Posterior cingulate gyrus (tissue), 11 donors: ENCODE data around the gene PFN1.

Experiments
- DNase-seq, 10 donors: peaks; one replicate each; pipeline versions ENCODE4 v3.0.0 to v3.0.0-alpha.2; 2020 to 2021; ENCODE audit warnings: mixed read lengths in 3 of 10
- intact Hi-C: fragments of 100-400 bp; cut with DNase I; formaldehyde crosslinking; loops from one replicate; pipeline ENCODE4 v1.15.1; 2023

PFN1 gene

DNA sequence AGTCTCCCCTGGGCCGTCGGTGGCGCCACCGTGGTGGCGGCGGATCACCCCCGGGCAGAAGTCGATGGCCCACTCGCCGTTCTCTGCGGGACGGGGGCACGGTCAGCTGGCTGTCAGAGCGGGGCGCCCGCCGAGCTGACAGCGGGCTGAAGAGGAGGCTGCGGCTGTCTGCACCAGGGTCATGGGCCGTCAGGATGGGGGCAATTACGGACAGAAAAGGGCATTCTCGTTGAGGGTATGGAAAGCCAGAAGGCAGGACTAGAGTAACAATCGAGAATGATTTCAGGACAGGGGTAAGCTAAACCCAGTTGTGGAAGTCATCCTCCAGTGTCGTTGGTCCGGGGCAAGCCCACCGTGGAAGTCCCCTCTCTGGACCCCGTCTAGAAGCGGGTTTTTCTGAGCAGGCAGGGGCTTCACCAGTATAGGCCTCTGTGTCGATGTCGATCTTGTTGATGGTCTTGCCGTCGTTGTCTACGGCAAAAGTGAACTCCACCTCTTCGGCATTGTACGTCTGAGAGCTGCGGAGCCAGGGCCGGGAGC lies 47.2 kb downstream of the PFN1 start:
- intact Hi-C loops, result loop anchor here (5.0 to 10.0 kb wide), 3 partner anchors 64 to 169 kb away; partner anchors contain the start of genes GLTPD2, MED11, SPAG7 and VMO1
- DNase-seq, result peak in 1 of 10 donors; percentile 58

DNA sequence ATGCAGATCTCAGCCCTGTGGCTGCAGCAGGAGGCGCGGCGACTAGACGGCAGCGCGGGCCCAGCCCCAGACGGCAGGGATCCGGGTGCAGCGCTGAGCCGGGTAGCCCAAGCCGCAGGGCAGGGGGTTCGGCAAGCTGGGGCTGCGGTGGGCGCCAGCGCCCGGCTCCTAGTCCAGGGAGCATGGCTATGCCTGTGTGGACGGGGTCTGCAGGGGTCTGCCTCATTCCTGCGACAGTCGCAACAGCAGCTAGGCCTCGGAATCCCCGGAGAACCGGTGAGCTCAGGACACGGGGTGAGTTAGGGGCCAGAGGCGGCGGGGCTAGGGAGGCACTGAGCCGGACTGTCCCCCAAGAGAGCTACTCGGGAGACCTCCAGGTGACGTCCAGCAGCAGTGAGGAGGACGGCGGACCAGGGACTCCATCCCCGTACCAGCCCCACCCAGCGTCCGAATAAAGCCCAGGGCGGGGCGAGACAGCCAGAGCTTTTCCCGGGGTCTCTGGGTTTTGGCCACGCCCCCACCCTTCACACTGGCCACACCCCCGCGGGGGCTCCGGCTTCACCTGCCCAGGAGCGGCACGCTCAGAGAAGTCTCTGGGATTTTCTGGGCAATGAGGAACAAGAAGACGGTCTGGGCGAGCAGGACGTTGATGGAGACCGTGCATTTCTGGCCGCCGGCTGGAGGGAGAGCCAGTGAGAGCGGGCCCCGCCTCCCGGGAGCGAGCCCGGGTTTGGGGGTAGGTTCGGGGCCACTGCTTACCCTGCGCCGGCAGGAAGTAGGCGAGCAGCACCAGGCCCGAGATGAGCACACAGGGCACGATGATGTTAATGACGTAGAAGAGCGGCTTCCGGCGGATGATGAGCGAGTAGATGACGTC lies 47.9 kb downstream of the PFN1 start:
- intact Hi-C loops, result loop anchor here (5.0 to 10.0 kb wide), 3 partner anchors 64 to 168 kb away; partner anchors contain the start of genes GLTPD2, MED11, SPAG7 and VMO1
- DNase-seq, result peak in 3 of 10 donors; percentile 67 to 83 (median 81)

DNA sequence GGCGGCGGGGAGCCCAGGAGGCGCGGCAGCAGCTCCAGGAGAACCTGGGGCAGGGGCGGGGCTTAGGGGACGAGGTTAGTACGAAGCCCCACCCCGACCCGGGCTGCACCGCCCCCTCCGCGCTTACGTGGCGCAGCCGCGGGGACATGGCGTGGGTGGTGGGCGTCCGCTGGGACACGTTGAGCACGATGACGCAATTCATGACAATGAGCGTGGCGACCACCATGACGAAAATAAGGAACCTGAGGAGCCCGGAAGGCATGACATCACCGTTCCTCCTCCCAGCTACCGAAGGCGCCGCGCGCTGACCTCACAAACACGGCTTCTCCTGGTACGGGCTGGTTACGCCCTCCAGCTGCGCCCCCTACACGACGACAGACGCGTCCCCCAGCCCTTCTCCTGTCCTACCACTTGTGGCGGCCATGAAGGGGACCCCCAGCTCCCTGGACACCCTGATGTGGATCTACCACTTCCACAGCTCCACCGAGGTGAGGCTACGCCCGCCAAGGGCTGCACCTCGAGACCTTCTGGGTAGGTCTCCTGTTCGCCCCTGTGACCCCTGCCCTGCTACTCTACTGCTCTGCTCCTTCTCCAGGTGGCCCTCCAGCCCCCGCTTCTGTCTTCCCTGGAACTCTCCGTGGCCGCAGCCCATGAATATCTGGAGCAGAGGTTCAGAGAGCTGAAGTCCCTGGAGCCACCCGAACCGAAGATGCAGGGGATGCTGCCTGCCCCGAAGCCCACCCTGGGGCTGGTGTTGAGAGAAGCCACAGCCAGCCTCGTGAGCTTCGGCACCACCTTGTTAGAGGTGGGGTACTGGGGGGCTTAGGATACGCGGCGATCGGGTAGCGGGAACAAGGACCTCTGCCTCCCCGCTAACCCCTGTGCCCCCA lies 48.7 kb downstream of the PFN1 start, which contains the start of gene C17orf107:
TSS of gene C17orf107 (plus strand) at position 196 of the 890 bp plus-strand sequence. CDS start at position 423, 227 bp downstream.
- intact Hi-C loops, result loop anchor here (5.0 to 10.0 kb wide), 4 partner anchors 65 to 192 kb away; partner anchors contain the start of genes GLTPD2, MED11, SPAG7 and VMO1
- DNase-seq, result peak in 9 of 10 donors; percentile 41 to 97 (median 81)

DNA sequence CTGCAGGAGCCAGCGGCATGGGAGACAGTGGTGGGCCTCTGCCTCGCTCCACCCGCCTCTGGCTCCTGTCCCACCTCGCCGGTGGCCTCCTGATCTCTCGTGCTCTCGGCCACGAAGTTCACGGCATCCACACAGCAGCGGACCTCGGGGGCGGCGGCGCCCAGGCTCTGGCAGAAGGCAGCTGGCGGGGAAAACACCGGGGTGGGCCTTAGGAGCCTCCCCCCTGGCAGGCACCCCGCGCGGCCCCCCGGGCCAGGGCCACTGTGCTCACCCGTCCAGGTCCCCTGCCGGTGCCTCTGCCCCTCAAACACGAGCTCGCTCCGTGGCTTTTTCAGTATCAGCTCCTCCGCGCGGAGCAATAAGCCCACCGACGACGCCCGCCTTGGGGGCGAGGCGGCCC lies 49.4 kb downstream of the PFN1 start:
- DNase-seq, result peak in 2 of 10 donors; percentile 74 to 88
- intact Hi-C loops, result loop anchor here (5.0 kb wide), 1 partner anchor 192 kb away; no protein-coding TSS in a partner anchor

DNA sequence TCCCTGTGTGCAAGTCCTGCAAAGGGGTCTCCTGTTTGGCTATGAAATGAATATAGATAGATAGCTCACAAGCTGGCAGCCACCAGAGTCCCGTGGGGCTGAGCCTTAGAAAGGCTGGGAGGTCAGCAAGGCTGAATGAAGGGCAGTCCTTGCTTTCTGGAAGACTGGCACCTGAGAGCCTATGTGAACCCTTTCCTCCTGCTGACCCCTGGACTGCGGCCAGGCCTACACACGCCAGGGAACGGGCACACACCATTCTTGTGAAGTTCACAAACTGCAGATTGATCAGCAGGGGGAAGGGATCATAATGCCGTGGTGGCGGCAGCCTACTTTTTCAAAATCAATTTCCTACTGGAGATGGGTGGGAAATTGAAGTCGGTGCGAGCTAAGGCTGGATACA lies 50.0 kb downstream of the PFN1 start:
- DNase-seq, result peak in 2 of 10 donors; percentile 55 to 82
- intact Hi-C loops, result loop anchor here (5.0 kb wide), 1 partner anchor 191 kb away; no protein-coding TSS in a partner anchor

DNA sequence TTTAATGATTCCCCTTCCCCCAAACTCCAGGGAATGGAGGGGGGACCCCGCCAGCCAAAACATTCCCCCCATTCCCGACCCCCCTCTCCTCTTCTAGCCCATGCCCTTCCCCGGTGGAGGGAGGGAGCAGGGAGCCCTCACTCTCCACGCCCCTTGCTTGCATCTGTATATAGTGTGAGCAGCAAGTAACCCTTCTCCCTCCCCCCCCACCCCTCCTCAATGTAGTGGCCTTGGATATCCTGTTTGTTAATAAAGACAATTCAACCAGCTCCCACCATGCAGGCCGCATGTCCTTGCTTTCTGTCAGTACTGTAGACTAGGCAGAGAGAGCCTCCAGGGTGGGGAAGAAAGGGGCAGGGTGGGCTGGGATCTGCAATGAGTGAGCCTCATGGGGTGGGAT lies 50.5 kb downstream of the PFN1 start:
- intact Hi-C loops, result loop anchor here (5.0 kb wide), 1 partner anchor 190 kb away; no protein-coding TSS in a partner anchor
- peak in 1 of 10 donors; percentile 22 for DNase-seq

DNA sequence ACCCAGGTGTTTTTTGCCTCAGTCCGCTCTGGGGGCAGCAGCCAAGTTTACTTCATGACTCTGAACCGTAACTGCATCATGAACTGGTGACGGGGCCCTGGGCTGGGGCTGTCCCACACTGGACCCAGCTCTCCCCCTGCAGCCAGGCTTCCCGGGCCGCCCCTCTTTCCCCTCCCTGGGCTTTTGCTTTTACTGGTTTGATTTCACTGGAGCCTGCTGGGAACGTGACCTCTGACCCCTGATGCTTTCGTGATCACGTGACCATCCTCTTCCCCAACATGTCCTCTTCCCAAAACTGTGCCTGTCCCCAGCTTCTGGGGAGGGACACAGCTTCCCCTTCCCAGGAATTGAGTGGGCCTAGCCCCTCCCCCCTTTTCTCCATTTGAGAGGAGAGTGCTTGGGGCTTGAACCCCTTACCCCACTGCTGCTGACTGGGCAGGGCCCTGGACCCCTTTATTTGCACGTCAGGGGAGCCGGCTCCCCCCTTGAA lies 51.1 kb downstream of the PFN1 start:
- intact Hi-C loops, result loop anchor here (5.0 kb wide), 1 partner anchor 190 kb away; no protein-coding TSS in a partner anchor
- DNase-seq, result peak in 1 of 10 donors; percentile 73

DNA sequence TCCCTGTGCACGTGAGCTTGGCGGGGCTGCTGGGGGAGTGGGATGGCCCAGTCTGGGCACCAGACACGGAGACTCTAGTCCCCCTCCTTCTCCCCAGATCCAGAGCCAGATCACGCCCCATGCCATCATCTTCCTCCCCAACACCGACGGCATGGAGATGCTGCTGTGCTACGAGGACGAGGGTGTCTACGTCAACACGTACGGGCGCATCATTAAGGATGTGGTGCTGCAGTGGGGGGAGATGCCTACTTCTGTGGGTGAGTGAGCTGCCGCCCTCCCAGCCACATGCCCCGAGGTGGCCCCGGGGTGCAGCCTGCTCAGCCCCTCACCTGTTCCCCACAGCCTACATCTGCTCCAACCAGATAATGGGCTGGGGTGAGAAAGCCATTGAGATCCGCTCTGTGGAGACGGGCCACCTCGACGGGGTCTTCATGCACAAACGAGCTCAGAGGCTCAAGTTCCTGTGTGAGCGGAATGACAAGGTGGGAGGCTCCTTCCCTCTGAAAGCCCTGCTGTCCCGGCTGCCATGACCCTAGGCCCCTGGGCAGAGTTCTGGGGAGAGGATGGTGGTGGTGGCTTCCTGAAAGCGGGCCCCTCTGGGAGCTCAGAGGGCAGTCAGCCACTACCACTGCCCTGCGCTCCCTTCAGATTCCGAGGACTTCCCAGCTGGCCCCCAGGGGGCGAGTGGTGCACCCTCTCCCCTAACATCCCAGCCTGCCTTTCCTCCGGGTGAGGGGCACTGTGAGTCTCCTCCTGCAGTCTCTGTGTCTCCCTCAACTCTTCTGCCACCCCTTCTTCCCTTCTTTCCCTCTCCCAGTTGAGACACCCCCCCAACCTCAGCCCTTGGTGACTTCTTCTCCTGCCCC lies 51.8 kb downstream of the PFN1 start:
- DNase-seq, result peak in 2 of 10 donors; percentile 53 to 59
- intact Hi-C loops, result loop anchor here (5.0 kb wide), 1 partner anchor 189 kb away; no protein-coding TSS in a partner anchor

DNA sequence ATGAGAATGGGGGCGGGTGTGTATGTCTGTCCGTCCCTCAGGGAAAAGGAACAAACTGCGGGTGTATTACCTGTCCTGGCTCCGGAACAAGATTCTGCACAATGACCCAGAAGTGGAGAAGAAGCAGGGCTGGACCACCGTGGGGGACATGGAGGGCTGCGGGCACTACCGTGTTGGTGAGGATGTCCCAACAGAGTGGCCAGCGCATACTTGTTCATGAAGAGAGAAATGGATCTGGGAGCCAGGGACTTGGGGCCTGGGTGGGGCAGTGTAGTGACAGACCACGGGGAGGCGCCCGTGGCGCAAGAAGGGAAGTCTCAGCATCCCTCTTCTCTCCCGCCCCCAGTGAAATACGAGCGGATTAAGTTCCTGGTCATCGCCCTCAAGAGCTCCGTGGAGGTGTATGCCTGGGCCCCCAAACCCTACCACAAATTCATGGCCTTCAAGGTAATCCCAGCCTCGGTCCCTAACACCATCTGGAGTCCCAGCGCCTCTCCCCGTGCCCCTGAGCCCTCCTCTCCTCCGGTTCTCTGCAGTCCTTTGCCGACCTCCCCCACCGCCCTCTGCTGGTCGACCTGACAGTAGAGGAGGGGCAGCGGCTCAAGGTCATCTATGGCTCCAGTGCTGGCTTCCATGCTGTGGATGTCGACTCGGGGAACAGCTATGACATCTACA lies 52.5 kb downstream of the PFN1 start:
- peak in 2 of 10 donors; percentile 68 to 75 for DNase-seq
- intact Hi-C loops, result loop anchor here (5.0 kb wide), 1 partner anchor 188 kb away; no protein-coding TSS in a partner anchor
